Measurements from ENCODE around the gene ATAD2B. TPM values are rescaled to one million over a fixed set of nuclear protein-coding genes. Genes with fewer than 3 reads are reported as not detected.
"Not testable (repeated sequence)": the region's sequence is repeated elsewhere in the genome, so short reads cannot be mapped to it uniquely, and the experiment has no call there.

The ATAD2B gene
- total and polyA plus RNA-seq, 2 donors, result 5.1 to 75.6 TPM

DNA sequence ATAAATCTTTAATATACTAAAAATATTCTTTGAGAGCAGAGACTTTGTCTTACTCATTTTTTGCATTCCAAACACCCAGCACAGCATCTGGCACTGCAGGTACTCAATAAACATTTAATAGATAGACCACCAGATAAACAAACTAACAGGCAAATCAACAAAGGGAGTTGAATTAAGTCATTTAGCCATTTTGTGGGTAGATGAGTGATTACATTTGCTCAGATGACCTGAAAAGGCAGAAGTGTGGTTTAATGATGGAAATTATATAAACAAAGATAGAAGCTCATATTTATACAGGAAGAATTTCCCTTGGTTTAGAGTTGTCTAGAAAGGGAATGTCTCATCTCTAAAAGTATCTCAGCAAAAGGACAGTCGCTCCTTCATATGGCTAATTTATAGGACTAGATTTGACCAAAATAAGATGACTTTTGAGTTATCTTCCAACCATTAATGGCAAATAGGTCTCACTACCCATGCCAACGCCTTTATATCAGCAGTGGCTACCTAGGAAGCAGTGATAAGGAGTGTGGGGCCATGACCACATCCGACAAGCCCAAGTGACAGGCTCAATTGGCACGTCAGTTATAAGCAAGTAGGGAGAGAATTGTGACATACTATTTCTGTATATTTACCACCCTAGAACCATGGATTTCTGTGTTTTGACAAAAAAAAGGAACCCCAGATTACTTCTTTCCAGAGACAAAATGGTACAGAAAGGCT is 173.5 kb downstream of the ATAD2B start:
- no peak for DNase-seq (ENCODE audit: extremely low spot score)
- no peaks in the 10 kb centered on the region for H3K4me1 ChIP-seq (ENCODE audit: insufficient read depth)
- no peak overlapping the region for H3K4me3 ChIP-seq (ENCODE audit: low read depth, low read length)
- peaks cover 5% of the 10 kb centered on the region for H3K36me3 ChIP-seq (ENCODE audit: insufficient read depth)
- H3K27ac ChIP-seq (ENCODE audit: low read depth), result no peak overlapping the region
- 76% methylated on average over 4 of the region's 4 CpGs for WGBS

DNA sequence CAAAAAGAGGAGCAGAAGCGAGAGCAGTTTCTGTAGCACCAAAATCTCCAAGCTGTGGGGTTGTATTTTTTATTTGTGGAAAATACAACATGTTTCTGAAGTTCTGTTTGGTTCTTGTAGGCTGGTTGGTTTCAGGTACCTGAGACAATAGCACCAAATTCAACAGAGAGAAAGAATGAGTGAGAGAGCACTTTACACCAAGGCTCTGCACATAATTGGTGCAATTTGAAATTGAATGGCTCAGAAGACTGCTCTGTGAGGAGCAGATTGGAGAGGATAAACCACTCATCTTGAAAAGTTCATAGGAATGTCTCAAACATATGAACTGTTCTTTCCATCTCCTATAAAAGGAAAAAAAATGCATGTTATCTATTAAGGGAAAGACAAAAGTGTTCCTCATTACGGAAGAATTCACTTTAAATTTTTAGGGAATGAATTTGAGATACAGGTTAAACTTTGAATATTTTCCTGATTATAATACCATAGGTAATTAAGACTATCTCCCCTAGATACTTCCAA is 175.1 kb downstream of the ATAD2B start:
- peaks cover 5% of the 10 kb centered on the region for H3K36me3 ChIP-seq (ENCODE audit: insufficient read depth)
- H3K4me3 ChIP-seq (ENCODE audit: low read depth, low read length), result no peak overlapping the region
- H3K4me1 ChIP-seq (ENCODE audit: insufficient read depth), result no peaks in the 10 kb centered on the region
- H3K27ac ChIP-seq (ENCODE audit: low read depth), result no peak overlapping the region
- DNase-seq (ENCODE audit: extremely low spot score), result no peak
- 95% methylated on average over 2 of the region's 2 CpGs for WGBS

DNA sequence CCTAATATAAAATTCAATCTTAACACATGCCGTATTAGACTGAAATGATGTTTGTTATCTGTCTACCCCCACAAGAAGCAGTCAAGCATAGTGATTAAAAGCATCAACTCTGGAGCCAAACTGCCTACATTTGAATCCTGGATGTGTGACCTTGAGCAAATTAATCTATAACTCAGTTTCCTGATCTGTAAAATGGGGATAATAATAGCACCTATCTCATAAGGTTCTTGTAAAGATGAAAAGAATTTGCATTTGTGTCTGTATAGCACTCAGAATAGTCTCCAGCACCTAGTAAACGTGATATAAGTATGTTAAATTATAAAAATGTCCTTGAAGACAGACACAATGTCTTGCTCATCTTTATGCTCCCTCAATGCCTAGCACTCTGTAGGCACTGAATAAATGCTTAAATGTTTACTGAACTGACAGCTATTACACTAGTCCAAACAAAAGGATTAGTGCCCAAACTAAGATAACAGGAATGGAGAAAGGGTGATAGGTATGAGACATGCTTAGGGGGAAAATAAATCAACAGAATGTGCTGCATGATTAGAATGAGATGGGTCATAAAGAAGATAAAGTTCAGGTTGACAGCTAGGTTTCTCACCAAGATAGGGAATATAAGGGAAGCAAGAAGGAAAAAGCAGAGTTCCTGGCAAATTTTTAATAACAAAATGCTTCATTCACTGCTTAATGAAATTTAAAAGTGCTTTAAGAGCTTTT is 180.6 kb downstream of the ATAD2B start:
- no peak for DNase-seq (ENCODE audit: extremely low spot score)
- 76% methylated on average over 2 of the region's 2 CpGs for WGBS
- Histone ChIP-seq H3K36me3 (ENCODE audit: insufficient read depth) (no peaks in the 10 kb centered on the region), H3K4me3 (ENCODE audit: low read depth, low read length) (no peak overlapping the region), H3K27ac (ENCODE audit: low read depth) (no peak overlapping the region), H3K4me1 (ENCODE audit: insufficient read depth) (no peaks in the 10 kb centered on the region)

- no peaks in the 10 kb centered on the region for H3K4me1 ChIP-seq (ENCODE audit: insufficient read depth)
- H3K4me3 ChIP-seq (ENCODE audit: low read depth, low read length), result no peak overlapping the region
- no peak overlapping the region for H3K27ac ChIP-seq (ENCODE audit: low read depth)
- H3K36me3 ChIP-seq (ENCODE audit: insufficient read depth), result no peaks in the 10 kb centered on the region
- DNase-seq (ENCODE audit: extremely low spot score), result no peak
These were observed 181.2 kb downstream of the ATAD2B start for GRCh38 chr2:23745726-23746105.

GRCh38 chr2:23745068-23745725 is 181.7 kb downstream of the ATAD2B start:
- no peak for DNase-seq (ENCODE audit: extremely low spot score)
- H3K4me3 ChIP-seq (ENCODE audit: low read depth, low read length), result no peak overlapping the region
- H3K4me1 ChIP-seq (ENCODE audit: insufficient read depth), result no peaks in the 10 kb centered on the region
- WGBS, result 85% methylated on average over 8 of the region's 8 CpGs
- no peak overlapping the region for H3K27ac ChIP-seq (ENCODE audit: low read depth)
- H3K36me3 ChIP-seq (ENCODE audit: insufficient read depth), result no peaks in the 10 kb centered on the region

DNA sequence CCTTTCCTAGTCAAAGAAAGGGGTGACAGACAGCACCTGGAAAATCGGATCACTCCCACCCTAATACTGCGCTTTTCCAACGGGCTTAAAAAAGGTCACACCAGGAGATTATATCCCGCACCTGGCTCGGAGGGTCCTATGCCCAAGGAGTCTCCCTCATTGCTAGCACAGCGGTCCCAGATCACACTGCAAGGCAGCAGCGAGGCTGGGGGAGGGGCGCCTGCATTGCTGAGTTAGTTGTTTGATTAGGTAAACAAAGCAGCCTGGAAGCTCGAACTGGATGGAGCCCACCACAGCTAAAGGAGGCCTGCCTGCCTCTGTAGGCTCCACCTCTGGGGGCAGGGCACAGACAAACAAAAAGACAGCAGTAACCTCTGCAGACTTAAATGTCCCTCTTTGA is 190.1 kb downstream of the ATAD2B start:
- DNase-seq (ENCODE audit: extremely low spot score); H3K36me3 ChIP-seq (ENCODE audit: insufficient read depth); H3K4me1 ChIP-seq (ENCODE audit: insufficient read depth); H3K4me3 ChIP-seq (ENCODE audit: low read depth, low read length); H3K27ac ChIP-seq (ENCODE audit: low read depth): not testable (repeated sequence)
- WGBS, result 98% methylated on average over 9 of the region's 9 CpGs

GRCh38 chr2:23734416-23734815 is 192.5 kb downstream of the ATAD2B start:
- DNase-seq (ENCODE audit: extremely low spot score), result no peak
- Histone ChIP-seq H3K4me1 (ENCODE audit: insufficient read depth) (no peaks in the 10 kb centered on the region), H3K36me3 (ENCODE audit: insufficient read depth) (peaks cover 2% of the 10 kb centered on the region), H3K4me3 (ENCODE audit: low read depth, low read length) (no peak overlapping the region), H3K27ac (ENCODE audit: low read depth) (no peak overlapping the region)
- WGBS, result 85% methylated on average over 3 of the region's 3 CpGs

DNA sequence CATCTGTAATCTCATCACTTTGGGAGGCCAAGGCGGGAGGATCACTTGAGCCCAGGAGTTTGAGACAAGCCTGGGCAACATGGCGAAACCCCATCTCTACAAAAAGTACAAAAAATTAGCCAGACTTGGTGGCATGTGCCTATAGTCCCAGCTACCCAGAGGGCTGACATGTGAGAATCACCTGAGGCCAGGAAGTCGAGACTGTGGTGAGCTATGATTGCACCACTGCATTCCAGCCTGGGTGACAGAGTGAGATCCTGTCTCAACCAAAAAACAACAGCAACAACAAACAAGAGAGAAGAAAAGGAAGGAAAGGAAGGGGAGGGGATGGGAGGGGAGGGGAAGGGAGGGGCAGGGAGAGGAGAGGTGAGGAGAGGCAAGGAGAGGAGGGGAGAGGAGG is 203.9 kb downstream of the ATAD2B start:
- H3K4me1 ChIP-seq (ENCODE audit: insufficient read depth); H3K27ac ChIP-seq (ENCODE audit: low read depth); H3K4me3 ChIP-seq (ENCODE audit: low read depth, low read length); H3K36me3 ChIP-seq (ENCODE audit: insufficient read depth); DNase-seq (ENCODE audit: extremely low spot score): not testable (repeated sequence)
- WGBS, result 97% methylated on average over 3 of the region's 3 CpGs

DNA sequence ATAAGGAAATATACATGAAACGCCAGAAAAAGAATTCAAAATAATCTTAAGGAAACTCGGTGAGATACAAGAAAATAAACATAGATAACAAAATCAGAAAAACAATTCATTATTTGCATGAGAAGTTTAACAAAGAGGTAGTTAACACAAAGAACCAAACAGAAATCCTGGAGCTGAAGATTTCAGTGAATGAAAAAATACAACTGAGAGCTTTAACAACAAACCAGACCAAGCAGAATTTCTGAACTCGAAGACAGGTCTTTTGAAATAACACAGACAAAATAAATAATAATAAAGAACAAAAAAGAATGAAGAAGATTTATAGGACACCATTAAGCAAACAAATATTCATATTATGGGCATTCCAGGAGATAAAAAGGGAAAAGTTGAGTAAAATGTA is 204.7 kb downstream of the ATAD2B start:
- DNase-seq (ENCODE audit: extremely low spot score), result no peak
- Histone ChIP-seq H3K36me3 (ENCODE audit: insufficient read depth) (no peaks in the 10 kb centered on the region), H3K27ac (ENCODE audit: low read depth) (no peak overlapping the region), H3K4me3 (ENCODE audit: low read depth, low read length) (no peak overlapping the region), H3K4me1 (ENCODE audit: insufficient read depth) (no peaks in the 10 kb centered on the region)
- 93% methylated on average over 3 of the region's 3 CpGs for WGBS

DNA sequence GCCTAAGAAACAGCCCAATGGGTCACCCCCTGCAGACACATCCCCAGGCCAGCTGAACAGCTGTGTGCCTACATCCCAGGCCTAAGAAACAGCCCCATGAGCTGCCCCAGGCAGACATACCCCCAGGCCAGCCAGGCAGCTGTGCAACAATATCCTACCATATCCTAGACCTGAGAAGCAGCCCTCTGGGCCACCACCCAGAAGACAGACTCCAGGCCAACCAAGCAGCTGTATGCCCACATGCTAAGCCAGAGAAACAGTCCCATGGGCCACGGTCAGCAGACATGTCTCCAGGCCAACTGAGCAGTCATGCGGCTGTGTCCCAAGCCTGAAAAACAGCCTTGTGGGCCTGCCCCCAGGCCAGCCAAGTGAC is 205.5 kb downstream of the ATAD2B start:
- H3K36me3 ChIP-seq (ENCODE audit: insufficient read depth), result no peaks in the 10 kb centered on the region
- no peaks in the 10 kb centered on the region for H3K4me1 ChIP-seq (ENCODE audit: insufficient read depth)
- H3K4me3 ChIP-seq (ENCODE audit: low read depth, low read length), result no peak overlapping the region
- WGBS, result 96% methylated on average over 2 of the region's 2 CpGs
- no peak overlapping the region for H3K27ac ChIP-seq (ENCODE audit: low read depth)
- no peak for DNase-seq (ENCODE audit: extremely low spot score)

GRCh38 chr2:23720705-23721453 is 206.0 kb downstream of the ATAD2B start:
- Histone ChIP-seq H3K36me3 (ENCODE audit: insufficient read depth) (no peaks in the 10 kb centered on the region), H3K4me1 (ENCODE audit: insufficient read depth) (no peaks in the 10 kb centered on the region), H3K4me3 (ENCODE audit: low read depth, low read length) (no peak overlapping the region), H3K27ac (ENCODE audit: low read depth) (no peak overlapping the region)
- no peak for DNase-seq (ENCODE audit: extremely low spot score)
- 91% methylated on average over 4 of the region's 4 CpGs for WGBS

GRCh38 chr2:23719716-23720115 is 207.2 kb downstream of the ATAD2B start:
- WGBS, result 87% methylated on average over 5 of the region's 5 CpGs
- Histone ChIP-seq H3K4me1 (ENCODE audit: insufficient read depth) (no peaks in the 10 kb centered on the region), H3K4me3 (ENCODE audit: low read depth, low read length) (no peak overlapping the region), H3K27ac (ENCODE audit: low read depth) (no peak overlapping the region), H3K36me3 (ENCODE audit: insufficient read depth) (no peaks in the 10 kb centered on the region)
- no peak for DNase-seq (ENCODE audit: extremely low spot score)

- DNase-seq (ENCODE audit: extremely low spot score), result no peak
- Histone ChIP-seq H3K4me3 (ENCODE audit: low read depth, low read length) (no peak overlapping the region), H3K4me1 (ENCODE audit: insufficient read depth) (no peaks in the 10 kb centered on the region), H3K27ac (ENCODE audit: low read depth) (no peak overlapping the region), H3K36me3 (ENCODE audit: insufficient read depth) (no peaks in the 10 kb centered on the region)
- WGBS, result 89% methylated on average over 4 of the region's 4 CpGs
These were observed 207.8 kb downstream of the ATAD2B start for GRCh38 chr2:23718931-23719700.

Data from urinary bladder (tissue), 4 donors.